Measurements from ENCODE around the gene DENND10.

DNA sequence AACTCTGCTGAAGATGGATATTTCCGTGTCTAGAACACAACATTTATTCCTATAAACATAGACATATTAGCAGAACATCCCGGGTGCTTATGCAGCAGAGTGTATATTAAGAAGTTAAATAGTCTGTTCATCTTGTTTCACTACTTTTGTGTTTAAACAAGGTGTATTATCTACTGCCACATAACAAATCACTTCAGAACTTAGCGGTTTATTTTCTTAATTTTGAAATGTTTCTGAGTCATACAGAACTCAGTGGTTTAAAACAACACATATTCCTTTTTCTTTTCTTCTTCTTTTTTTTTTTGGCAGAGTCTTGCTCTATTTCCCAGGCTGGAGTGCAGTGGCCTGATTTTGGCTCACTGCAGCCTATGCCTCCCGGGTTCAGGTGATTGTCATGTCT is 25.8 kb downstream of the DENND10 start:
- no peak for TF ChIP-seq CTCF (IDR thresholded peaks at IDR 0.05)
- no peak for TF ChIP-seq EP300 (IDR thresholded peaks at IDR 0.05)
- TF ChIP-seq POLR2AphosphoS5 (IDR thresholded peaks at IDR 0.05): no peak
